PC-3 (cell line): ENCODE measurements around the gene IL7R. TPM values are rescaled to one million over a fixed set of nuclear protein-coding genes. Genes with fewer than 3 reads are reported as not detected.

Experiments used
- ATAC-seq: fragments of 200-7000 bp; cut with Tn5 transposase; 2 replicates; pipeline ENCODE4 v1.9.1; 2020; ENCODE audit warnings: mild to moderate bottlenecking, moderate library complexity
- Bru-seq: library from RNA; stranded (reverse); fragments of 400-500 nt; gene quantifications from one replicate; lab custom pipeline; 2021; lab: Mats Ljungman, UMichigan
- BruChase-seq, 2 experiments: library from RNA; stranded (reverse); fragments of 400-500 nt; gene quantifications; one replicate each; lab custom pipeline; 2021; lab: Mats Ljungman, UMichigan
- BruUV-seq: library from RNA; stranded (reverse); fragments of 400-500 nt; replicated peaks from 2 replicates; lab custom pipeline; 2021; lab: Mats Ljungman, UMichigan
- CTCF ChIA-PET: fragments of 300-600 bp; sonication (Branson Sonifier 250); formaldehyde crosslinking; loops from one replicate; lab custom pipeline; 2022; ENCODE audit warnings: antibody characterized with exemption; lab: Charles Lee
- POLR2A ChIA-PET: fragments of 300-600 bp; sonication (Branson Sonifier 250); formaldehyde crosslinking; loops from one replicate; lab custom pipeline; 2022; ENCODE audit warnings: antibody characterized with exemption; ENCODE audit not compliant: unreplicated experiment; lab: Charles Lee
- DNase-seq: peaks from one replicate; pipeline ENCODE4 v3.0.0-alpha.2; 2015
- H2AFZ ChIP-seq: fragments of 300-600 bp; sonication (generic); 2 replicates; pipeline ENCODE4 v1.6.0; 2016; ENCODE audit warnings: antibody characterized with exemption, low read length
- H3F3A ChIP-seq: fragments of 300-600 bp; sonication (generic); one replicate; pipeline ENCODE4 v1.6.0; 2017; ENCODE audit warnings: antibody characterized with exemption, low read length, control low read depth, mild to moderate bottlenecking; ENCODE audit not compliant: unreplicated experiment
- H3K27ac ChIP-seq: fragments of 300-600 bp; sonication (generic); 2 replicates; pipeline ENCODE4 v1.5.1; 2016; ENCODE audit warnings: mild to moderate bottlenecking, low read length
- H3K27me3 ChIP-seq: fragments of 300-600 bp; sonication (generic); 2 replicates; pipeline ENCODE4 v1.6.1; 2016; ENCODE audit warnings: low read length, mixed read lengths
- H3K36me3 ChIP-seq: fragments of 300-600 bp; sonication (generic); 2 replicates; pipeline ENCODE4 v1.6.1; 2016; ENCODE audit warnings: low read depth, mixed run types, low read length, mixed read lengths
- H3K4me1 ChIP-seq: fragments of 300-600 bp; sonication (generic); 2 replicates; pipeline ENCODE4 v1.5.1; 2016; ENCODE audit warnings: low read length; ENCODE audit not compliant: insufficient read depth
- H3K4me2 ChIP-seq: fragments of 300-600 bp; sonication (generic); 2 replicates; pipeline ENCODE4 v1.6.0; 2016; ENCODE audit warnings: low read length
- H3K4me3 ChIP-seq: fragments of 300-600 bp; sonication (generic); 2 replicates; pipeline ENCODE4 v1.5.1; 2016; ENCODE audit warnings: mild to moderate bottlenecking, low read length, mixed read lengths
- H3K79me2 ChIP-seq: fragments of 300-600 bp; sonication (generic); 2 replicates; pipeline ENCODE4 v1.6.1; 2017; ENCODE audit warnings: low read length, mixed read lengths
- H3K9ac ChIP-seq: fragments of 300-600 bp; sonication (generic); 2 replicates; pipeline ENCODE4 v1.6.0; 2016; ENCODE audit warnings: mild to moderate bottlenecking, low read length
- H3K9me2 ChIP-seq: fragments of 300-600 bp; sonication (generic); replicated peaks from 2 replicates; pipeline ENCODE4 v1.6.1; 2016; ENCODE audit warnings: mixed run types, low read length, mixed read lengths
- H3K9me3 ChIP-seq: fragments of 300-600 bp; sonication (generic); 2 replicates; pipeline ENCODE4 v1.6.1; 2016; ENCODE audit warnings: low read length, mixed read lengths
- H4K20me1 ChIP-seq: fragments of 300-600 bp; sonication (generic); 2 replicates; pipeline ENCODE4 v1.6.1; 2016; ENCODE audit warnings: low read length, mixed read lengths
- CTCF ChIP-seq: fragments of 300-600 bp; sonication (generic); conservative IDR thresholded peaks from 2 replicates; pipeline ENCODE4 v1.5.1; 2017; ENCODE audit warnings: antibody characterized with exemption, low read depth, mild to moderate bottlenecking, low read length
- EZH2 ChIP-seq: fragments of 300-600 bp; sonication (generic); IDR thresholded peaks from one replicate; pipeline ENCODE4 v1.6.1; 2017; ENCODE audit warnings: antibody characterized with exemption, mild to moderate bottlenecking, low read length; ENCODE audit not compliant: unreplicated experiment
- EZH2phosphoT487 ChIP-seq: fragments of 300-600 bp; sonication (generic); IDR thresholded peaks from 2 replicates; pipeline ENCODE4 v1.6.1; 2018; ENCODE audit warnings: mild to moderate bottlenecking, antibody characterized with exemption, low read length, borderline replicate concordance
- intact Hi-C: fragments of 100-400 bp; cut with micrococcal nuclease; formaldehyde crosslinking; loops from 2 replicates; pipeline ENCODE4 v1.9.0; 2023
- long read RNA-seq: library from polyadenylated mRNA; unstranded; transcript quantifications from one replicate; pipeline ENCODE4 v2.0.0, GENCODE V29; 2021; ENCODE audit not compliant: unreplicated experiment
- total RNA-seq: library from RNA; depleted of rRNA; stranded (reverse); fragments of >200 nt; gene quantifications from 2 replicates; pipeline ENCODE4 v1.2.3, GENCODE V29; 2014; rRNA removed

Gene IL7R
- 7.1 and 7.4 TPM in 2 replicates for total RNA-seq
- Bru-seq, nascent RNA, result percentile 52 among the genes with signal in this experiment
- percentile 71 among the genes with signal in this experiment for BruChase-seq, experiment 1, labeled RNA remaining after a 6-hour chase
- percentile 44 among the genes with signal in this experiment for BruChase-seq, experiment 2, labeled RNA remaining after a 2-hour chase
- long read RNA-seq, full-length matches to known transcripts, result 1 of 4 reads
- long read RNA-seq, partial matches to known transcripts, result 1 of 4 reads
- long read RNA-seq, other reads (novel, unspliced or antisense), result 2 of 4 reads

- peak within 1 kb of the TSS; percentile 54 for H3K4me3 ChIP-seq
- H3K4me2 ChIP-seq, result peak within 1 kb of the TSS; percentile 76
- BruUV-seq, result TSS peak; percentile 81
- POLR2A ChIA-PET, result no interaction called here
- no peak for TF ChIP-seq EZH2
- TF ChIP-seq CTCF, result no peak
- no peak for TF ChIP-seq EZH2phosphoT487
- H3K27me3 ChIP-seq, result no peaks in the 10 kb centered on the region
- H3K27ac ChIP-seq, result peak within 1 kb of the TSS; percentile 91
- H3K9ac ChIP-seq, result peak within 1 kb of the TSS; percentile 64
- H3K79me2 ChIP-seq, result peaks cover 22% of the 10 kb centered on the region
- H3F3A ChIP-seq, result peaks cover 7% of the 10 kb centered on the region
- intact Hi-C loops, result loop anchor here (1.0 to 5.0 kb wide), 5 partner anchors 67 to 240 kb away; partner anchors contain the start of gene SPEF2
- peaks cover 65% of the 10 kb centered on the region for H3K4me1 ChIP-seq
- H3K36me3 ChIP-seq, result 0 out of 2 replicates have a peak, but pooled peaks cover 8% of the 10 kb centered on the region
- CTCF ChIA-PET, result no interaction called here
- H3K9me2 ChIP-seq, result no peaks in the 10 kb centered on the region
- DNase-seq (peak; percentile 54), ATAC-seq (peak; percentile 37)
- peak within 1 kb of the TSS; percentile 46 for H2AFZ ChIP-seq
- H3K9me3 ChIP-seq, result no peaks in the 10 kb centered on the region
- no peaks in the 10 kb centered on the region for H4K20me1 ChIP-seq
These were observed at the start of gene IL7R for GRCh38 chr5:35856765-35857351. Gene IL7R, plus strand, starts transcription at chr5:35856891. Its CDS starts 87 bp downstream, at chr5:35856978.

- intact Hi-C loops, result no loop called here
- ATAC-seq (0 out of 2 replicates have a peak, but pooled peaks have one; percentile 22), DNase-seq (peak; percentile 22)
- no TSS peak for BruUV-seq
- Histone ChIP-seq H3F3A (no peaks in the 10 kb centered on the region), H3K4me2 (no peak overlapping the region), H3K9me2 (no peaks in the 10 kb centered on the region), H3K9me3 (no peaks in the 10 kb centered on the region), H4K20me1 (no peaks in the 10 kb centered on the region), H3K79me2 (no peaks in the 10 kb centered on the region), H3K27me3 (no peaks in the 10 kb centered on the region), H3K36me3 (no peaks in the 10 kb centered on the region), H3K9ac (no peak overlapping the region), H3K27ac (no peak overlapping the region), H3K4me1 (peaks cover 12% of the 10 kb centered on the region), H2AFZ (no peak overlapping the region), H3K4me3 (no peak overlapping the region)
- TF ChIP-seq CTCF, result no peak
- TF ChIP-seq EZH2phosphoT487, result no peak
- no peak for TF ChIP-seq EZH2
- ChIA-PET POLR2A (no interaction called here), CTCF (no interaction called here)
These were observed 46.1 kb upstream of the IL7R start for GRCh38 chr5:35810601-35811000.
